Erythroblast (primary cell): Measurements from ENCODE around the gene GRXCR1.

Source experiments
- GATA1 ChIP-seq: IDR thresholded peaks from 2 replicates; pipeline ENCODE4 v1.6.1; 2011; ENCODE audit warnings: low read depth, mild to moderate bottlenecking, control low read depth, low read length, moderate library complexity
- POLR2A ChIP-seq: IDR thresholded peaks from 2 replicates; pipeline ENCODE4 v1.6.1; 2011; ENCODE audit warnings: mild to moderate bottlenecking, low read length

GRCh38 chr4:43014256-43014655 is 121.7 kb downstream of the GRXCR1 start:
- no peak for TF ChIP-seq POLR2A
- no peak for TF ChIP-seq GATA1
